Progenitor cell of endocrine pancreas (in vitro differentiated cells): ENCODE results near the gene MRPL19. TPM values are rescaled to one million over a fixed set of nuclear protein-coding genes. Genes with fewer than 3 reads are reported as not detected.
"Not testable (repeated sequence)": the region's sequence is repeated elsewhere in the genome, so short reads cannot be mapped to it uniquely, and the experiment has no call there.

Experiments
- DNase-seq: peaks from one replicate; pipeline ENCODE4 v3.0.0; 2021; ENCODE audit warnings: low spot score; ENCODE audit not compliant: unreplicated experiment
- H3K27ac Mint-ChIP-seq: 2 replicates; pipeline ENCODE4 v1.8.0; 2021; ENCODE audit warnings: mild to moderate bottlenecking, moderate library complexity, mixed read lengths
- H3K27me3 Mint-ChIP-seq: 2 replicates; pipeline ENCODE4 v1.8.0; 2021; ENCODE audit warnings: mixed read lengths
- H3K36me3 Mint-ChIP-seq: 2 replicates; pipeline ENCODE4 v1.8.0; 2022; ENCODE audit warnings: mixed read lengths; ENCODE audit not compliant: insufficient read depth
- H3K4me1 Mint-ChIP-seq: 2 replicates; pipeline ENCODE4 v1.8.0; 2021; ENCODE audit warnings: low read depth, mixed read lengths
- H3K4me3 Mint-ChIP-seq: 2 replicates; pipeline ENCODE4 v1.8.0; 2021; ENCODE audit warnings: low read depth, mild to moderate bottlenecking, moderate library complexity, mixed read lengths
- H3K9me3 Mint-ChIP-seq: 2 replicates; pipeline ENCODE4 v1.8.0; 2021; ENCODE audit warnings: low read depth, mixed read lengths
- CTCF ChIP-seq: fragments of 200-600 bp; sonication (generic); IDR thresholded peaks from one replicate; pipeline ENCODE4 v1.5.0; 2021; ENCODE audit warnings: antibody characterized with exemption, mild to moderate bottlenecking; ENCODE audit not compliant: unreplicated experiment
- total RNA-seq: library from RNA; stranded (reverse); gene quantifications from 2 replicates; pipeline ENCODE4 v1.2.1, GENCODE V29; 2021

The MRPL19 gene
- total RNA-seq, 1 donor from 2014 or later, result 73.1 TPM

GRCh38 chr2:75657798-75658197 lies 11.2 kb downstream of the MRPL19 start:
- Mint-ChIP-seq H3K9me3 (peaks cover 20% of the 10 kb centered on the region), H3K36me3 (peaks cover 75% of the 10 kb centered on the region), H3K27ac (no peak overlapping the region), H3K4me1 (peaks cover 5% of the 10 kb centered on the region), H3K4me3 (no peak overlapping the region), H3K27me3 (no peaks in the 10 kb centered on the region)
- no peak for DNase-seq
- no peak for TF ChIP-seq CTCF

- peaks cover 26% of the 10 kb centered on the region for H3K4me1 Mint-ChIP-seq
- H3K27me3 Mint-ChIP-seq, result no peaks in the 10 kb centered on the region
- H3K4me3 Mint-ChIP-seq, result peak overlapping the region; percentile 16
- peak overlapping the region; percentile 96 for H3K27ac Mint-ChIP-seq
- peaks cover 36% of the 10 kb centered on the region for H3K36me3 Mint-ChIP-seq
- no peak for TF ChIP-seq CTCF
- peaks cover 8% of the 10 kb centered on the region for H3K9me3 Mint-ChIP-seq
- DNase-seq, result no peak
Measured at GRCh38 chr2:75666911-75667310, 20.3 kb downstream of the MRPL19 start.

- Mint-ChIP-seq H3K36me3 (peaks cover 35% of the 10 kb centered on the region), H3K4me1 (peaks cover 26% of the 10 kb centered on the region), H3K9me3 (peaks cover 8% of the 10 kb centered on the region), H3K4me3 (no peak overlapping the region), H3K27me3 (no peaks in the 10 kb centered on the region), H3K27ac (peak overlapping the region; percentile 94)
- TF ChIP-seq CTCF, result no peak
- DNase-seq, result no peak
Measured at GRCh38 chr2:75667884-75668283, 21.3 kb downstream of the MRPL19 start.

GRCh38 chr2:75675423-75675822 lies 28.8 kb downstream of the MRPL19 start:
- not testable (repeated sequence) for H3K9me3 Mint-ChIP-seq, H3K27ac Mint-ChIP-seq, H3K4me3 Mint-ChIP-seq, DNase-seq, H3K27me3 Mint-ChIP-seq
- Mint-ChIP-seq H3K36me3 (peaks cover 32% of the 10 kb centered on the region), H3K4me1 (peaks cover 21% of the 10 kb centered on the region)

GRCh38 chr2:75675908-75676307 lies 29.3 kb downstream of the MRPL19 start:
- Mint-ChIP-seq H3K4me1 (peaks cover 23% of the 10 kb centered on the region), H3K27ac (no peak overlapping the region), H3K27me3 (no peaks in the 10 kb centered on the region), H3K36me3 (peaks cover 30% of the 10 kb centered on the region), H3K4me3 (no peak overlapping the region), H3K9me3 (peaks cover 5% of the 10 kb centered on the region)
- DNase-seq, result no peak
- no peak for TF ChIP-seq CTCF

GRCh38 chr2:75676464-75676863 lies 29.9 kb downstream of the MRPL19 start:
- H3K27me3 Mint-ChIP-seq, result no peaks in the 10 kb centered on the region
- peak overlapping the region; percentile 51 for H3K27ac Mint-ChIP-seq
- no peaks in the 10 kb centered on the region for H3K9me3 Mint-ChIP-seq
- H3K36me3 Mint-ChIP-seq, result peaks cover 25% of the 10 kb centered on the region
- peaks cover 24% of the 10 kb centered on the region for H3K4me1 Mint-ChIP-seq
- DNase-seq, result no peak
- H3K4me3 Mint-ChIP-seq, result no peak overlapping the region
- TF ChIP-seq CTCF, result no peak
